ENCODE results near the gene TNFRSF17.
A peak's percentile ranks its signal among the peaks of the same experiment; 100 is the strongest.
"Not testable (repeated sequence)": the region's sequence is repeated elsewhere in the genome, so short reads cannot be mapped to it uniquely, and the experiment has no call there.

TNFRSF17 gene

DNA sequence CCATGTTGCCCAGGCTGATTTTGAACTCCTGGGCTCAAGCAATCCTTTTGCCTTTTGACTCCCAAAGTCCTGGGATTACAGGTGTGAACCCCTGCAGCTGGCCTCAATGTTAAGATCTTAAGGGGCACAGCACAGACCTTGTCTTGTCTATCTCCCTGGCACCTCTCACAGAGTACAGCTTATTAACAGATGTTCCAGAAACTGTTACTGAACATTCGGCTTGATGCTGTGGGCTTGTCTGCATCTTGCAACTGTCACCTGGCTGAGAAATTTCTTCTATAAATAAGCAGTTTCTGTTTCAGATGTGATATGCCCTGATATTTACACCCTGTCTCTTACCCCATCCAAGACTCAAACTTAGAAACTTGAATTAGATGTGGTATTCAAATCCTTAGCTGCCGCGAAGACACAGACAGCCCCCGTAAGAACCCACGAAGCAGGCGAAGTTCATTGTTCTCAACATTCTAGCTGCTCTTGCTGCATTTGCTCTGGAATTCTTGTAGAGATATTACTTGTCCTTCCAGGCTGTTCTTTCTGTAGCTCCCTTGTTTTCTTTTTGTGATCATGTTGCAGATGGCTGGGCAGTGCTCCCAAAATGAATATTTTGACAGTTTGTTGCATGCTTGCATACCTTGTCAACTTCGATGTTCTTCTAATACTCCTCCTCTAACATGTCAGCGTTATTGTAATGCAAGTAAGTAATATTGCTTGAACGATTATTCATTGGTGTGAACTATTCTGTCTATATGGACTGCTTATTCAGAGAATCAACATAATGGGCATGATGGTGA, at the start of gene TNFRSF17:
TNFRSF17 (plus strand) TSS at position 450 of the 791 bp plus-strand sequence; CDS start at position 565, 115 bp downstream.
- Histone ChIP-seq H3F3A (ENCODE audit: insufficient read depth, low read length) (peaks cover 71% of the 10 kb centered on the region), H3K9ac (ENCODE audit: low read length) (peak within 1 kb of the TSS; percentile 96), H3K27me3 (replicated peaks; ENCODE audit: insufficient read depth, low read length) (no peaks in the 10 kb centered on the region), H3K9me3 (replicated peaks; ENCODE audit: insufficient read depth, low read length) (no peaks in the 10 kb centered on the region), H3K27ac (ENCODE audit: low read length) (peak within 1 kb of the TSS; percentile 98), H2AFZ (ENCODE audit: low read length) (no peak within 1 kb of the TSS), H3K4me2 (ENCODE audit: low read depth, low read length) (peak within 1 kb of the TSS; percentile 98), H3K4me3 (ENCODE audit: low read length) (peak within 1 kb of the TSS; percentile 85), H3K36me3 (replicated peaks; ENCODE audit: insufficient read depth, low read length) (peaks cover 5% of the 10 kb centered on the region; the same call in 1 of the 2 replicates), H3K9me2 (replicated peaks; ENCODE audit: insufficient read depth, low read length) (no peaks in the 10 kb centered on the region), H3K79me2 (ENCODE audit: low read length) (peaks cover 71% of the 10 kb centered on the region), H4K20me1 (ENCODE audit: insufficient read depth, low read length) (no peaks in the 10 kb centered on the region), H3K4me1 (ENCODE audit: low read length) (peaks cover 26% of the 10 kb centered on the region)
- peak; percentile 93 for DNase-seq
- no peak for TF ChIP-seq EZH2 (optimal IDR thresholded peaks at IDR 0.05; ENCODE audit: low read depth, low read length)
- TF ChIP-seq EZH2phosphoT487 (IDR thresholded peaks at IDR 0.05; ENCODE audit: low read length), result no peak
- TF ChIP-seq, protein P1, sequence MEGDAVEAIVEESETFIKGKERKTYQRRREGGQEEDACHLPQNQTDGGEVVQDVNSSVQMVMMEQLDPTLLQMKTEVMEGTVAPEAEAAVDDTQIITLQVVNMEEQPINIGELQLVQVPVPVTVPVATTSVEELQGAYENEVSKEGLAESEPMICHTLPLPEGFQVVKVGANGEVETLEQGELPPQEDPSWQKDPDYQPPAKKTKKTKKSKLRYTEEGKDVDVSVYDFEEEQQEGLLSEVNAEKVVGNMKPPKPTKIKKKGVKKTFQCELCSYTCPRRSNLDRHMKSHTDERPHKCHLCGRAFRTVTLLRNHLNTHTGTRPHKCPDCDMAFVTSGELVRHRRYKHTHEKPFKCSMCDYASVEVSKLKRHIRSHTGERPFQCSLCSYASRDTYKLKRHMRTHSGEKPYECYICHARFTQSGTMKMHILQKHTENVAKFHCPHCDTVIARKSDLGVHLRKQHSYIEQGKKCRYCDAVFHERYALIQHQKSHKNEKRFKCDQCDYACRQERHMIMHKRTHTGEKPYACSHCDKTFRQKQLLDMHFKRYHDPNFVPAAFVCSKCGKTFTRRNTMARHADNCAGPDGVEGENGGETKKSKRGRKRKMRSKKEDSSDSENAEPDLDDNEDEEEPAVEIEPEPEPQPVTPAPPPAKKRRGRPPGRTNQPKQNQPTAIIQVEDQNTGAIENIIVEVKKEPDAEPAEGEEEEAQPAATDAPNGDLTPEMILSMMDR (IDR thresholded peaks at IDR 0.05; ENCODE audit: low read length), result no peak

DNA sequence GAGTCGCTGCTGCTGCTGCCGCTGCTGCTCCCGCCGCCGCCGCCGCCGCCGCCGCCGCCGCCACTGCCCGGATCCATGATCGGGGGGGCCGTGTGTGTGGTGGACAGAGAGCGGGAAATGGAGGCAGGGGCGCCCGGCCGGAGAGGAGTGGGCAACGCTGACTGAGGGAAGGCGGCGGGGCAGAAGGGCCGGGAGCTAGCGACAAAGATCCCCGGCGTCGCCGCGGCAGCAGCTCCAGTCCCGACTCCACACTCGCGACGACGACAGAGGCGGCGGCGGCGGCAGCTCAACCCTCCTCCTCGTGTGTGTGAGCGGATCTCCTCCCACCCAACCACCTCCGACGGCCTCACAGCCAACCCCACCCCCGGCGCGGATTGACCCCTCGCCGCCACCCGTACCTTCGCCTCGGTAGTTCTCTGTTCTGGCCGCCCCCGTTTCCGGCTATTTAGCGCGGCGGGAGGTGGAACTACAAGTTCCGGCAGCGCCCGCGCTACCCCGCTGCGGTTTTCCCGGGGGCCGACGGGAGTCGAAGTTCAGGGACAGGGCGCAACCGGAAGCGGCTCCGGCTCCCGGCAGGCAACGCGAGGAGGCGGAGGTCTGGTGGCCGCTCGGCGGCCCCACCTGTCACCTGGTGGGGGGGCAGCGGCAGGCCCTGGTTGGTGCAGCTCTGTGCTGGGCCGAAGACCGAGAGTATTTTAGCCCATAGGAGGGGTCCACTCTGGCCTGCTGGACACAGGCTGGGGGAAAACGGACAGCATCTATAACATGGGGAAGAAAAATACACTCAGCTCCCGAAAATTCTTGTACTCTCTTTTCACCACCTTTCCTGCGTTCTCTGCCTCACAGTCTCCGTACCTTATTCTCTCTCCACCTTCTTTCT, 49.1 kb upstream of the TNFRSF17 start, which contains the start of gene GSPT1:
GSPT1 (minus strand) TSS at position 313 of the 880 bp plus-strand sequence; CDS start at position 77, 236 bp downstream.
- Histone ChIP-seq H3F3A (ENCODE audit: insufficient read depth, low read length) (0 out of 2 replicates have a peak, but pooled peaks cover 3% of the 10 kb centered on the region), H3K36me3 (replicated peaks; ENCODE audit: insufficient read depth, low read length) (0 out of 2 replicates have a peak, but pooled peaks cover 3% of the 10 kb centered on the region), H2AFZ (ENCODE audit: low read length) (peak within 1 kb of the TSS; percentile 99), H4K20me1 (ENCODE audit: insufficient read depth, low read length) (peaks cover 26% of the 10 kb centered on the region), H3K4me3 (ENCODE audit: low read length) (peak within 1 kb of the TSS; percentile 86), H3K9me2 (replicated peaks; ENCODE audit: insufficient read depth, low read length) (no peaks in the 10 kb centered on the region), H3K9ac (ENCODE audit: low read length) (peak within 1 kb of the TSS; percentile 87), H3K4me1 (ENCODE audit: low read length) (peaks cover 16% of the 10 kb centered on the region), H3K9me3 (replicated peaks; ENCODE audit: insufficient read depth, low read length) (no peaks in the 10 kb centered on the region), H3K27me3 (replicated peaks; ENCODE audit: insufficient read depth, low read length) (no peaks in the 10 kb centered on the region), H3K4me2 (ENCODE audit: low read depth, low read length) (peak within 1 kb of the TSS; percentile 96), H3K79me2 (ENCODE audit: low read length) (peaks cover 47% of the 10 kb centered on the region), H3K27ac (ENCODE audit: low read length) (peak within 1 kb of the TSS; percentile 65)
- peak; percentile 99 for DNase-seq
- TF ChIP-seq EZH2phosphoT487 (IDR thresholded peaks at IDR 0.05; ENCODE audit: low read length) (no peak), EZH2 (optimal IDR thresholded peaks at IDR 0.05; ENCODE audit: low read depth, low read length) (no peak)
- TF ChIP-seq, protein P1 (IDR thresholded peaks at IDR 0.05; ENCODE audit: low read length), result peak; percentile 6; the same call in 1 of the 2 replicates

- Histone ChIP-seq H3K4me1 (ENCODE audit: low read length) (peaks cover 16% of the 10 kb centered on the region), H3K36me3 (replicated peaks; ENCODE audit: insufficient read depth, low read length) (0 out of 2 replicates have a peak, but pooled peaks cover 3% of the 10 kb centered on the region), H3K4me3 (ENCODE audit: low read length) (peak overlapping the region; percentile 60), H3F3A (ENCODE audit: insufficient read depth, low read length) (no peaks in the 10 kb centered on the region), H4K20me1 (ENCODE audit: insufficient read depth, low read length) (peaks cover 21% of the 10 kb centered on the region), H3K4me2 (ENCODE audit: low read depth, low read length) (peak overlapping the region; percentile 96), H3K27ac (ENCODE audit: low read length) (peak overlapping the region; percentile 14; the same call in 1 of the 2 replicates), H3K9ac (ENCODE audit: low read length) (peak overlapping the region; percentile 42; the same call in 1 of the 2 replicates), H3K9me3 (replicated peaks; ENCODE audit: insufficient read depth, low read length) (no peaks in the 10 kb centered on the region), H2AFZ (ENCODE audit: low read length) (peak overlapping the region; percentile 99), H3K27me3 (replicated peaks; ENCODE audit: insufficient read depth, low read length) (no peaks in the 10 kb centered on the region), H3K9me2 (replicated peaks; ENCODE audit: insufficient read depth, low read length) (no peaks in the 10 kb centered on the region), H3K79me2 (ENCODE audit: low read length) (peaks cover 39% of the 10 kb centered on the region)
- TF ChIP-seq, protein P1 (IDR thresholded peaks at IDR 0.05; ENCODE audit: low read length), result no peak
- TF ChIP-seq EZH2phosphoT487 (IDR thresholded peaks at IDR 0.05; ENCODE audit: low read length) (no peak), EZH2 (optimal IDR thresholded peaks at IDR 0.05; ENCODE audit: low read depth, low read length) (no peak)
- no peak for DNase-seq
These were observed 48.3 kb upstream of the TNFRSF17 start for GRCh38 chr16:11916524-11917285.

GRCh38 chr16:11924046-11924445, 41.0 kb upstream of the TNFRSF17 start:
- not testable (repeated sequence) for H4K20me1 ChIP-seq (ENCODE audit: insufficient read depth, low read length); DNase-seq; H3K9me2 ChIP-seq (replicated peaks; ENCODE audit: insufficient read depth, low read length); H3K9me3 ChIP-seq (replicated peaks; ENCODE audit: insufficient read depth, low read length); H3K27ac ChIP-seq (ENCODE audit: low read length); H3K4me3 ChIP-seq (ENCODE audit: low read length); H3K9ac ChIP-seq (ENCODE audit: low read length); H2AFZ ChIP-seq (ENCODE audit: low read length); H3K79me2 ChIP-seq (ENCODE audit: low read length); H3K36me3 ChIP-seq (replicated peaks; ENCODE audit: insufficient read depth, low read length); H3K4me1 ChIP-seq (ENCODE audit: low read length); H3K4me2 ChIP-seq (ENCODE audit: low read depth, low read length); H3K27me3 ChIP-seq (replicated peaks; ENCODE audit: insufficient read depth, low read length); H3F3A ChIP-seq (ENCODE audit: insufficient read depth, low read length)

Data from MM.1S (cell line).